GM23338 (cell line): ENCODE results near the gene ZNF567. TPM values are rescaled to one million over a fixed set of nuclear protein-coding genes. Genes with fewer than 3 reads are reported as not detected.

Source experiments
- ATAC-seq: fragments of 200-7000 bp; cut with Tn5 transposase; 3 replicates; pipeline ENCODE4 v1.9.1; 2020
- DNase-seq: peaks from one replicate; pipeline ENCODE4 v3.0.0-alpha.2; 2015; ENCODE audit warnings: low spot score
- H2AFZ ChIP-seq: fragments of 200-600 bp; sonication (generic); 2 replicates; pipeline ENCODE4 v1.8.0; 2016; ENCODE audit warnings: antibody characterized with exemption, mild to moderate bottlenecking, moderate library complexity
- H3F3A ChIP-seq: fragments of 200-600 bp; sonication (generic); replicated peaks from 2 replicates; pipeline ENCODE4 v1.8.0; 2017; ENCODE audit warnings: antibody characterized with exemption, mixed run types, low read depth
- H3K27ac ChIP-seq: fragments of 200-600 bp; sonication (generic); 2 replicates; pipeline ENCODE4 v1.6.1; 2016; ENCODE audit warnings: low read depth
- H3K27me3 ChIP-seq: fragments of 200-600 bp; sonication (generic); 2 replicates; pipeline ENCODE4 v1.8.0; 2016; ENCODE audit warnings: mild to moderate bottlenecking, mixed run types, moderate library complexity; ENCODE audit not compliant: insufficient read depth
- H3K36me3 ChIP-seq: fragments of 200-600 bp; sonication (generic); 2 replicates; pipeline ENCODE4 v1.8.0; 2016; ENCODE audit warnings: mild to moderate bottlenecking; ENCODE audit not compliant: insufficient read depth
- H3K4me1 ChIP-seq: fragments of 200-600 bp; sonication (generic); 2 replicates; pipeline ENCODE4 v1.8.0; 2016; ENCODE audit warnings: mild to moderate bottlenecking, moderate library complexity; ENCODE audit not compliant: insufficient read depth
- H3K4me2 ChIP-seq: fragments of 200-600 bp; sonication (generic); 2 replicates; pipeline ENCODE4 v1.7.1; 2017; ENCODE audit warnings: mixed run types
- H3K4me3 ChIP-seq: fragments of 200-600 bp; sonication (generic); 2 replicates; pipeline ENCODE4 v1.6.1; 2016; ENCODE audit warnings: mixed run types
- H3K79me2 ChIP-seq: fragments of 200-600 bp; sonication (generic); replicated peaks from 2 replicates; pipeline ENCODE4 v1.8.0; 2017; ENCODE audit warnings: mild to moderate bottlenecking; ENCODE audit not compliant: insufficient read depth
- H3K9me2 ChIP-seq: fragments of 200-600 bp; sonication (generic); 2 replicates; pipeline ENCODE4 v1.8.0; 2017; ENCODE audit not compliant: insufficient read depth
- H4K20me1 ChIP-seq: fragments of 200-600 bp; sonication (generic); replicated peaks from 2 replicates; pipeline ENCODE4 v1.8.0; 2017; ENCODE audit warnings: mild to moderate bottlenecking; ENCODE audit not compliant: insufficient read depth
- H3K27ac Mint-ChIP-seq: 2 replicates; pipeline ENCODE4 v1.8.0; 2020; ENCODE audit warnings: inconsistent platforms, mild to moderate bottlenecking, moderate library complexity, mixed read lengths
- H3K27me3 Mint-ChIP-seq: 3 replicates; pipeline ENCODE4 v1.8.0; 2022; ENCODE audit warnings: low read depth, mild to moderate bottlenecking, moderate library complexity, mixed read lengths, inconsistent platforms; ENCODE audit not compliant: insufficient read depth, poor library complexity
- H3K36me3 Mint-ChIP-seq: 3 replicates; pipeline ENCODE4 v1.8.0; 2021; ENCODE audit warnings: low read depth, mild to moderate bottlenecking, inconsistent platforms, moderate library complexity, mixed read lengths
- H3K4me1 Mint-ChIP-seq: 3 replicates; pipeline ENCODE4 v1.8.0; 2020; ENCODE audit warnings: mild to moderate bottlenecking, inconsistent platforms, mixed read lengths
- H3K4me3 Mint-ChIP-seq: 3 replicates; pipeline ENCODE4 v1.8.0; 2021; ENCODE audit warnings: moderate library complexity, mild to moderate bottlenecking, inconsistent platforms, mixed read lengths
- H3K9me3 Mint-ChIP-seq: 3 replicates; pipeline ENCODE4 v1.8.0; 2020; ENCODE audit warnings: moderate library complexity, mild to moderate bottlenecking, inconsistent platforms, mixed read lengths
- CREB1 ChIP-seq: fragments of 250-450 bp; sonication (Bioruptor Pico); IDR thresholded peaks from 2 replicates; pipeline ENCODE4 v1.5.0; 2020; ENCODE audit warnings: low read depth, mild to moderate bottlenecking, moderate library complexity
- EZH2 ChIP-seq: fragments of 200-600 bp; sonication (generic); IDR thresholded peaks from one replicate; pipeline ENCODE4 v1.8.0; 2017; ENCODE audit warnings: antibody characterized with exemption, mild to moderate bottlenecking, low read depth; ENCODE audit not compliant: unreplicated experiment
- EZH2phosphoT487 ChIP-seq: fragments of 200-600 bp; sonication (generic); IDR thresholded peaks from one replicate; pipeline ENCODE4 v1.8.1; 2018; ENCODE audit warnings: antibody characterized with exemption; ENCODE audit not compliant: unreplicated experiment
- JUNB ChIP-seq: IDR thresholded peaks from one replicate; pipeline ENCODE4 v1.6.1; 2016; ENCODE audit warnings: antibody characterized with exemption; ENCODE audit not compliant: unreplicated experiment
- NANOG ChIP-seq: IDR thresholded peaks from 2 replicates; pipeline ENCODE4 v1.6.1; 2016; ENCODE audit warnings: antibody characterized with exemption, borderline replicate concordance
- POLR2AphosphoS5 ChIP-seq: IDR thresholded peaks from 2 replicates; pipeline ENCODE4 v1.6.1; 2016; ENCODE audit warnings: antibody characterized with exemption, low read depth
- STAT1 ChIP-seq: IDR thresholded peaks from one replicate; pipeline ENCODE4 v1.6.1; 2016; ENCODE audit warnings: antibody characterized with exemption; ENCODE audit not compliant: unreplicated experiment
- ZNF114 ChIP-seq: fragments of 250-450 bp; sonication (Bioruptor Pico); IDR thresholded peaks from 2 replicates; pipeline ENCODE4 v1.5.0; 2020; ENCODE audit warnings: mild to moderate bottlenecking, moderate library complexity
- ZNF331 ChIP-seq: fragments of 250-450 bp; sonication (Bioruptor Pico); IDR thresholded peaks from 2 replicates; pipeline ENCODE4 v1.5.0; 2020; ENCODE audit warnings: low read depth, mild to moderate bottlenecking, moderate library complexity
- polyA plus RNA-seq: library from polyadenylated mRNA; unstranded; fragments of >200 nt; fragmentation: Nextera tagmentation; extraction: Ambion mirVana; gene quantifications from 2 replicates; pipeline ENCODE4 v1.2.1, GENCODE V29; 2016
- total RNA-seq: library from RNA; depleted of rRNA; stranded (reverse); fragments of >200 nt; shearing (Covaris generic); gene quantifications from 2 replicates; pipeline ENCODE4 v1.2.3, GENCODE V29; 2014
- TF ChIP-seq, protein P1 (sequence below): IDR thresholded peaks from one replicate; pipeline ENCODE4 v1.6.1; 2018; ENCODE audit warnings: antibody characterized with exemption; ENCODE audit not compliant: unreplicated experiment
- TF ChIP-seq, protein P2 (sequence below): fragments of 250-450 bp; sonication (Bioruptor Pico); IDR thresholded peaks from 2 replicates; pipeline ENCODE4 v1.5.0; 2020; ENCODE audit warnings: mild to moderate bottlenecking, moderate library complexity
- TF ChIP-seq, protein P3 (sequence below): IDR thresholded peaks from 2 replicates; pipeline ENCODE4 v1.6.1; 2016; ENCODE audit warnings: antibody characterized with exemption
- TF ChIP-seq, protein P4 (sequence below), 2 experiments: fragments of 200-600 bp in 1 of 2; sonication (generic) in 1 of 2; conservative IDR thresholded peaks; 2 replicates each; pipeline versions ENCODE4 v1.5.1 to v1.6.1; 2016 to 2017; ENCODE audit warnings: antibody characterized with exemption in 2 of 2, low read depth in 2 of 2, mild to moderate bottlenecking in 2 of 2, moderate library complexity in 1 of 2

The ZNF567 gene
- total and polyA plus RNA-seq, 2 experiments from 2014 or later: 15.6 to 17.6 TPM

DNA sequence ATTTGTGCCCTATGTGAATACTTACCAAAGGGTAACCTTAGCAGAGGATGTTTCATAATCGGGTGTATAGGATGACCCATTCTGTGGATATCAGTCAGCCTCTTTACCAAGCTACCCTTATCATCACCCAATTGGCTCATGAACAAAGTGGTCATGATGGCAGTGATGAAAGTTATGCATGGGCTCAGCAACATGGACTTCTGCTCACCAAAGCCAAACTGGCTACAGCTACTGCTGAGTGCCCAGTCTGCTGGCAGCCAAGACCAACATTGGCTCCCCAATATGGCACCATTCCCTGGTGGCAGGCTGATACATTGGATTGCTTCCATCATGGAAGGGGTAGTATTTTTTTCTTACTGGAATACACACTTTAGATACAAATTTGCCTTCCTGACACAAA is 15.0 kb upstream of the ZNF567 start:
- Mint-ChIP-seq H3K27me3 (peaks cover 3% of the 10 kb centered on the region), H3K27ac (no peak overlapping the region), H3K4me1 (peaks cover 7% of the 10 kb centered on the region; the same call in 2 of the 3 replicates), H3K36me3 (peaks cover 33% of the 10 kb centered on the region), H3K4me3 (no peak overlapping the region), H3K9me3 (peaks cover 21% of the 10 kb centered on the region)
- TF ChIP-seq, protein P1, sequence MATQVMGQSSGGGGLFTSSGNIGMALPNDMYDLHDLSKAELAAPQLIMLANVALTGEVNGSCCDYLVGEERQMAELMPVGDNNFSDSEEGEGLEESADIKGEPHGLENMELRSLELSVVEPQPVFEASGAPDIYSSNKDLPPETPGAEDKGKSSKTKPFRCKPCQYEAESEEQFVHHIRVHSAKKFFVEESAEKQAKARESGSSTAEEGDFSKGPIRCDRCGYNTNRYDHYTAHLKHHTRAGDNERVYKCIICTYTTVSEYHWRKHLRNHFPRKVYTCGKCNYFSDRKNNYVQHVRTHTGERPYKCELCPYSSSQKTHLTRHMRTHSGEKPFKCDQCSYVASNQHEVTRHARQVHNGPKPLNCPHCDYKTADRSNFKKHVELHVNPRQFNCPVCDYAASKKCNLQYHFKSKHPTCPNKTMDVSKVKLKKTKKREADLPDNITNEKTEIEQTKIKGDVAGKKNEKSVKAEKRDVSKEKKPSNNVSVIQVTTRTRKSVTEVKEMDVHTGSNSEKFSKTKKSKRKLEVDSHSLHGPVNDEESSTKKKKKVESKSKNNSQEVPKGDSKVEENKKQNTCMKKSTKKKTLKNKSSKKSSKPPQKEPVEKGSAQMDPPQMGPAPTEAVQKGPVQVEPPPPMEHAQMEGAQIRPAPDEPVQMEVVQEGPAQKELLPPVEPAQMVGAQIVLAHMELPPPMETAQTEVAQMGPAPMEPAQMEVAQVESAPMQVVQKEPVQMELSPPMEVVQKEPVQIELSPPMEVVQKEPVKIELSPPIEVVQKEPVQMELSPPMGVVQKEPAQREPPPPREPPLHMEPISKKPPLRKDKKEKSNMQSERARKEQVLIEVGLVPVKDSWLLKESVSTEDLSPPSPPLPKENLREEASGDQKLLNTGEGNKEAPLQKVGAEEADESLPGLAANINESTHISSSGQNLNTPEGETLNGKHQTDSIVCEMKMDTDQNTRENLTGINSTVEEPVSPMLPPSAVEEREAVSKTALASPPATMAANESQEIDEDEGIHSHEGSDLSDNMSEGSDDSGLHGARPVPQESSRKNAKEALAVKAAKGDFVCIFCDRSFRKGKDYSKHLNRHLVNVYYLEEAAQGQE: no peak
- TF ChIP-seq CREB1 (CRISPR knock-in tag) (no peak), ZNF114 (CRISPR knock-in tag) (no peak), EZH2phosphoT487 (no peak), STAT1 (no peak), NANOG (no peak), EZH2 (no peak), JUNB (no peak), POLR2AphosphoS5 (no peak), ZNF331 (CRISPR knock-in tag) (no peak)
- TF ChIP-seq, protein P2, sequence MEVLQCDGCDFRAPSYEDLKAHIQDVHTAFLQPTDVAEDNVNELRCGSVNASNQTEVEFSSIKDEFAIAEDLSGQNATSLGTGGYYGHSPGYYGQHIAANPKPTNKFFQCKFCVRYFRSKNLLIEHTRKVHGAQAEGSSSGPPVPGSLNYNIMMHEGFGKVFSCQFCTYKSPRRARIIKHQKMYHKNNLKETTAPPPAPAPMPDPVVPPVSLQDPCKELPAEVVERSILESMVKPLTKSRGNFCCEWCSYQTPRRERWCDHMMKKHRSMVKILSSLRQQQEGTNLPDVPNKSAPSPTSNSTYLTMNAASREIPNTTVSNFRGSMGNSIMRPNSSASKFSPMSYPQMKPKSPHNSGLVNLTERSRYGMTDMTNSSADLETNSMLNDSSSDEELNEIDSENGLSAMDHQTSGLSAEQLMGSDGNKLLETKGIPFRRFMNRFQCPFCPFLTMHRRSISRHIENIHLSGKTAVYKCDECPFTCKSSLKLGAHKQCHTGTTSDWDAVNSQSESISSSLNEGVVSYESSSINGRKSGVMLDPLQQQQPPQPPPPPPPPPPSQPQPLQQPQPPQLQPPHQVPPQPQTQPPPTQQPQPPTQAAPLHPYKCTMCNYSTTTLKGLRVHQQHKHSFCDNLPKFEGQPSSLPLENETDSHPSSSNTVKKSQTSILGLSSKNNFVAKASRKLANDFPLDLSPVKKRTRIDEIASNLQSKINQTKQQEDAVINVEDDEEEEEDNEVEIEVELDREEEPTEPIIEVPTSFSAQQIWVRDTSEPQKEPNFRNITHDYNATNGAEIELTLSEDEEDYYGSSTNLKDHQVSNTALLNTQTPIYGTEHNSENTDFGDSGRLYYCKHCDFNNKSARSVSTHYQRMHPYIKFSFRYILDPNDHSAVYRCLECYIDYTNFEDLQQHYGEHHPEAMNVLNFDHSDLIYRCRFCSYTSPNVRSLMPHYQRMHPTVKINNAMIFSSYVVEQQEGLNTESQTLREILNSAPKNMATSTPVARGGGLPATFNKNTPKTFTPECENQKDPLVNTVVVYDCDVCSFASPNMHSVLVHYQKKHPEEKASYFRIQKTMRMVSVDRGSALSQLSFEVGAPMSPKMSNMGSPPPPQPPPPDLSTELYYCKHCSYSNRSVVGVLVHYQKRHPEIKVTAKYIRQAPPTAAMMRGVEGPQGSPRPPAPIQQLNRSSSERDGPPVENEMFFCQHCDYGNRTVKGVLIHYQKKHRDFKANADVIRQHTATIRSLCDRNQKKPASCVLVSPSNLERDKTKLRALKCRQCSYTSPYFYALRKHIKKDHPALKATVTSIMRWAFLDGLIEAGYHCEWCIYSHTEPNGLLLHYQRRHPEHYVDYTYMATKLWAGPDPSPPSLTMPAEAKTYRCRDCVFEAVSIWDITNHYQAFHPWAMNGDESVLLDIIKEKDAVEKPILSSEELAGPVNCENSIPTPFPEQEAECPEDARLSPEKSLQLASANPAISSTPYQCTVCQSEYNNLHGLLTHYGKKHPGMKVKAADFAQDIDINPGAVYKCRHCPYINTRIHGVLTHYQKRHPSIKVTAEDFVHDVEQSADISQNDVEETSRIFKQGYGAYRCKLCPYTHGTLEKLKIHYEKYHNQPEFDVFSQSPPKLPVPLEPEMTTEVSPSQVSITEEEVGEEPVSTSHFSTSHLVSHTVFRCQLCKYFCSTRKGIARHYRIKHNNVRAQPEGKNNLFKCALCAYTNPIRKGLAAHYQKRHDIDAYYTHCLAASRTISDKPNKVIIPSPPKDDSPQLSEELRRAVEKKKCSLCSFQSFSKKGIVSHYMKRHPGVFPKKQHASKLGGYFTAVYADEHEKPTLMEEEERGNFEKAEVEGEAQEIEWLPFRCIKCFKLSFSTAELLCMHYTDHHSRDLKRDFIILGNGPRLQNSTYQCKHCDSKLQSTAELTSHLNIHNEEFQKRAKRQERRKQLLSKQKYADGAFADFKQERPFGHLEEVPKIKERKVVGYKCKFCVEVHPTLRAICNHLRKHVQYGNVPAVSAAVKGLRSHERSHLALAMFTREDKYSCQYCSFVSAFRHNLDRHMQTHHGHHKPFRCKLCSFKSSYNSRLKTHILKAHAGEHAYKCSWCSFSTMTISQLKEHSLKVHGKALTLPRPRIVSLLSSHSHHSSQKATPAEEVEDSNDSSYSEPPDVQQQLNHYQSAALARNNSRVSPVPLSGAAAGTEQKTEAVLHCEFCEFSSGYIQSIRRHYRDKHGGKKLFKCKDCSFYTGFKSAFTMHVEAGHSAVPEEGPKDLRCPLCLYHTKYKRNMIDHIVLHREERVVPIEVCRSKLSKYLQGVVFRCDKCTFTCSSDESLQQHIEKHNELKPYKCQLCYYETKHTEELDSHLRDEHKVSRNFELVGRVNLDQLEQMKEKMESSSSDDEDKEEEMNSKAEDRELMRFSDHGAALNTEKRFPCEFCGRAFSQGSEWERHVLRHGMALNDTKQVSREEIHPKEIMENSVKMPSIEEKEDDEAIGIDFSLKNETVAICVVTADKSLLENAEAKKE (CRISPR knock-in tag): no peak
- TF ChIP-seq, protein P3, sequence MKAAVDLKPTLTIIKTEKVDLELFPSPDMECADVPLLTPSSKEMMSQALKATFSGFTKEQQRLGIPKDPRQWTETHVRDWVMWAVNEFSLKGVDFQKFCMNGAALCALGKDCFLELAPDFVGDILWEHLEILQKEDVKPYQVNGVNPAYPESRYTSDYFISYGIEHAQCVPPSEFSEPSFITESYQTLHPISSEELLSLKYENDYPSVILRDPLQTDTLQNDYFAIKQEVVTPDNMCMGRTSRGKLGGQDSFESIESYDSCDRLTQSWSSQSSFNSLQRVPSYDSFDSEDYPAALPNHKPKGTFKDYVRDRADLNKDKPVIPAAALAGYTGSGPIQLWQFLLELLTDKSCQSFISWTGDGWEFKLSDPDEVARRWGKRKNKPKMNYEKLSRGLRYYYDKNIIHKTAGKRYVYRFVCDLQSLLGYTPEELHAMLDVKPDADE: no peak
- TF ChIP-seq, protein P4, sequence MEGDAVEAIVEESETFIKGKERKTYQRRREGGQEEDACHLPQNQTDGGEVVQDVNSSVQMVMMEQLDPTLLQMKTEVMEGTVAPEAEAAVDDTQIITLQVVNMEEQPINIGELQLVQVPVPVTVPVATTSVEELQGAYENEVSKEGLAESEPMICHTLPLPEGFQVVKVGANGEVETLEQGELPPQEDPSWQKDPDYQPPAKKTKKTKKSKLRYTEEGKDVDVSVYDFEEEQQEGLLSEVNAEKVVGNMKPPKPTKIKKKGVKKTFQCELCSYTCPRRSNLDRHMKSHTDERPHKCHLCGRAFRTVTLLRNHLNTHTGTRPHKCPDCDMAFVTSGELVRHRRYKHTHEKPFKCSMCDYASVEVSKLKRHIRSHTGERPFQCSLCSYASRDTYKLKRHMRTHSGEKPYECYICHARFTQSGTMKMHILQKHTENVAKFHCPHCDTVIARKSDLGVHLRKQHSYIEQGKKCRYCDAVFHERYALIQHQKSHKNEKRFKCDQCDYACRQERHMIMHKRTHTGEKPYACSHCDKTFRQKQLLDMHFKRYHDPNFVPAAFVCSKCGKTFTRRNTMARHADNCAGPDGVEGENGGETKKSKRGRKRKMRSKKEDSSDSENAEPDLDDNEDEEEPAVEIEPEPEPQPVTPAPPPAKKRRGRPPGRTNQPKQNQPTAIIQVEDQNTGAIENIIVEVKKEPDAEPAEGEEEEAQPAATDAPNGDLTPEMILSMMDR (conservative IDR thresholded peaks at IDR 0.05; ENCODE audit: low read depth in 2 of 2): no peak
- Histone ChIP-seq H3F3A (no peaks in the 10 kb centered on the region), H3K36me3 (no peaks in the 10 kb centered on the region), H4K20me1 (peaks cover 10% of the 10 kb centered on the region), H2AFZ (no peak overlapping the region), H3K4me2 (no peak overlapping the region), H3K4me1 (no peaks in the 10 kb centered on the region), H3K27ac (no peak overlapping the region), H3K27me3 (no peaks in the 10 kb centered on the region), H3K4me3 (no peak overlapping the region), H3K79me2 (peaks cover 54% of the 10 kb centered on the region), H3K9me2 (no peaks in the 10 kb centered on the region; the same call in 1 of the 2 replicates)
- ATAC-seq (no peak), DNase-seq (no peak)
